Upper lobe of right lung (tissue), 1 donor: ENCODE results near the gene EIF5A. TPM values are rescaled to one million over a fixed set of nuclear protein-coding genes. Genes with fewer than 3 reads are reported as not detected.
"Not testable (repeated sequence)": the region's sequence is repeated elsewhere in the genome, so short reads cannot be mapped to it uniquely, and the experiment has no call there.

Experiments
- ATAC-seq: fragments of 200-7000 bp; cut with Tn5 transposase; one replicate; pipeline ENCODE4 v1.9.1; 2020; ENCODE audit warnings: mild to moderate bottlenecking, moderate library complexity
- DNase-seq: peaks from one replicate; pipeline ENCODE4 v3.0.0-alpha.2; 2020
- H3K27ac ChIP-seq: fragments of 200-600 bp; one replicate; pipeline ENCODE4 v1.8.0; 2022
- H3K27me3 ChIP-seq: fragments of 200-600 bp; one replicate; pipeline ENCODE4 v1.8.0; 2022; ENCODE audit warnings: mild to moderate bottlenecking
- H3K36me3 ChIP-seq: fragments of 200-600 bp; one replicate; pipeline ENCODE4 v1.8.0; 2022
- H3K4me1 ChIP-seq: fragments of 200-600 bp; one replicate; pipeline ENCODE4 v1.8.0; 2022
- H3K4me3 ChIP-seq: fragments of 200-600 bp; one replicate; pipeline ENCODE4 v1.8.0; 2022; ENCODE audit warnings: mild to moderate bottlenecking
- H3K9me3 ChIP-seq: fragments of 200-600 bp; one replicate; pipeline ENCODE4 v1.8.0; 2022
- CTCF ChIP-seq: fragments of 200-600 bp; IDR thresholded peaks from one replicate; pipeline ENCODE4 v1.8.0; 2022; ENCODE audit warnings: antibody characterized with exemption
- intact Hi-C: fragments of 100-400 bp; cut with DNase I; formaldehyde crosslinking; loops from one replicate; pipeline ENCODE4 v1.11.0; 2022
- total RNA-seq: library from RNA; stranded (reverse); fragmentation: NEBNext Ultra II Directional; extraction: Animal tissue kit (Norgen Biotek cat#: 25700); gene quantifications from one replicate; pipeline ENCODE4 v1.2.1, GENCODE V29; 2021
- donor health status: DM: no; HTN: yes; CAD: no; lungs with severe emphysema.

Gene EIF5A
- total RNA-seq, 1 donor from 2014 or later = 241 TPM

DNA sequence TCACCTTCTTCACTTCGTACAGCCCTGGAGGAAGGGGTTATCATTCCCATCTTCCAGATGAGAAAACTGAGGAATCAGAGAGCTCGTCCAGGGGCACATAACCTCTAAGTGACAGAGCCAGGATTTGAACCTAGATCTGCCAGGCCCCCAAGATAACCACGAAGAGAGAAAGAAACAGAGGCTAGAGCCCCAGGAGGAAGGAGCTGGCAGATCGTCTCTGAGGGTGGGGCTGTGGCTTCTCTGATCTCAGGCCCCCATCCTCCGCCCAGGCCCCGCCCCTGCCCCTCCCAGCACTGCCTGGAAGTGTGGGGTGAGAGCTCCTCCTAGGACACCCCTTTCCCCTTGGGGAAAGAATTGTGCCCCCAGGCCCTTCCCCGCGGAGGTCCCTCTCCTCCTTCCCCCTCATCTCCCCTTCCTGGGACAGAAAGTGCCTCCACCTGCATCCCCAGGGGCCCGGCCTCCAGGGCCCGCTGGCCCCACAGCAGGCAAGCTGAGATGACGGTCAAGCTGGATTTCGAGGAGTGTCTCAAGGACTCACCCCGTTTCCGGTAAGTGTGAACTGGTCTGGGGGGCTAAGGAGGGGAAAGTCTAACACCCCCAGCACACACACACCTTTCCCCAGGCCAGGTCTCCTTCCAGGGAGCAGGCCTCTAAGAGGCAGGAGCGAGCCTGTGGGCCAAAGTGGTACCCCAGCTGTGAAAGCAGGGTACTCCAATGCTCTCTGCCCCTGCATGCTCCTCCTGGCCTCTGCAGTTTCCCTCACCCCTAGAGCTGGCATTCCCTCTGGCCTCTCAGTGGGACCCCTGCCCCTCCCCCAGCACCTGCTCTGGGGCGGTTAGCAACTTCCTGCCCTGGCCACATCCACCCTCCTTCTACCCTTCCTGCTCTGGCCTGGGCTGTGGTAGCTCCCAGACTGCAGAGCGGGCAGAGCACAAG is 29.1 kb downstream of the EIF5A start, which contains the start of gene ACAP1:
Gene ACAP1, plus strand, starts transcription at position 290 of the 936 bp plus-strand sequence. Its CDS starts 206 bp downstream, at position 496.
- H3K27me3 ChIP-seq = no peaks in the 10 kb centered on the region
- H3K9me3 ChIP-seq = no peaks in the 10 kb centered on the region
- ATAC-seq (peak; percentile 78), DNase-seq (peak; percentile 77)
- H3K4me3 ChIP-seq = peak within 1 kb of the TSS; percentile 43
- H3K27ac ChIP-seq = peak within 1 kb of the TSS; percentile 36
- no peaks in the 10 kb centered on the region for H3K36me3 ChIP-seq
- intact Hi-C loops = no loop called here
- TF ChIP-seq CTCF = no peak
- no peaks in the 10 kb centered on the region for H3K4me1 ChIP-seq

- H3K4me1 ChIP-seq, DNase-seq, H3K27me3 ChIP-seq, H3K36me3 ChIP-seq, H3K27ac ChIP-seq, H3K9me3 ChIP-seq, ATAC-seq, intact Hi-C loops: not testable (repeated sequence)
- peak overlapping the region; percentile 43 for H3K4me3 ChIP-seq
Measured at GRCh38 chr17:7337600-7337999, 30.2 kb downstream of the EIF5A start.

DNA sequence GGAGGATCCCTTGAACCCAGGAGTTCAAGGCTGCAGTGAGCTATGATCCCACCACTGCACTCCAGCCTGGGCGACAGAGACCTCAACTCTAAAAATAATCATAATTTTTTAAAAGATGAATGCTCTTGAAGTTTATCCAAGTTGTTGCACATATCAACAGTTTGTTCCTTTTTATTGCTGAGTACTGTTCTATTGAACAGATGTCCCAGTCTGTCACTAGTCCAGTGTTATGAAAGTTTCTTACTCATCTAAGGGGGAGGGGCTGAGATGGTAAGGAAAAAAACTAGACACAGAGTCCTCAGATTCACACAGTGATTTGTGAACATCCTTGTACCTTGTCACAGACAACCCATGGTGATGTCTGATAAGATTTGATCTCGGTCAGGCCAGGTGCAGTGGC is 32.8 kb downstream of the EIF5A start:
- Histone ChIP-seq H3K4me3 (no peak overlapping the region), H3K27me3 (no peaks in the 10 kb centered on the region), H3K36me3 (no peaks in the 10 kb centered on the region), H3K9me3 (no peaks in the 10 kb centered on the region), H3K27ac (no peak overlapping the region), H3K4me1 (no peaks in the 10 kb centered on the region)
- no peak for TF ChIP-seq CTCF
- intact Hi-C loops = no loop called here
- ATAC-seq (no peak), DNase-seq (no peak)

GRCh38 chr17:7341842-7342241 is 34.4 kb downstream of the EIF5A start:
- Histone ChIP-seq H3K4me3 (no peak overlapping the region), H3K27me3 (no peaks in the 10 kb centered on the region), H3K4me1 (no peaks in the 10 kb centered on the region), H3K36me3 (no peaks in the 10 kb centered on the region), H3K27ac (no peak overlapping the region), H3K9me3 (no peaks in the 10 kb centered on the region)
- no peak for DNase-seq
- no peak for ATAC-seq
- intact Hi-C loops = no loop called here
- TF ChIP-seq CTCF = no peak

GRCh38 chr17:7343250-7343649 is 35.8 kb downstream of the EIF5A start:
- DNase-seq = no peak
- Histone ChIP-seq H3K36me3 (no peaks in the 10 kb centered on the region), H3K27me3 (no peaks in the 10 kb centered on the region), H3K27ac (no peak overlapping the region), H3K9me3 (no peaks in the 10 kb centered on the region), H3K4me3 (no peak overlapping the region), H3K4me1 (no peaks in the 10 kb centered on the region)
- no peak for TF ChIP-seq CTCF
- intact Hi-C loops = no loop called here
- no peak for ATAC-seq

GRCh38 chr17:7346761-7347614 is 39.6 kb downstream of the EIF5A start:
- Histone ChIP-seq H3K27ac (no peak overlapping the region), H3K36me3 (no peaks in the 10 kb centered on the region), H3K27me3 (no peaks in the 10 kb centered on the region), H3K4me1 (peaks cover 8% of the 10 kb centered on the region), H3K4me3 (no peak overlapping the region), H3K9me3 (no peaks in the 10 kb centered on the region)
- no peak for DNase-seq
- no peak for TF ChIP-seq CTCF
- intact Hi-C loops = no loop called here
- no peak for ATAC-seq
